Stimulated activated CD4-positive, alpha-beta T cell treated with anti-CD3 and anti-CD28 coated beads, Interleukin-2, amount 100 ng/mL, for 48 hours (primary cell): Measurements from ENCODE around the gene ADAMTS1.
"Not testable (repeated sequence)": the region's sequence is repeated elsewhere in the genome, so short reads cannot be mapped to it uniquely, and the experiment has no call there.

Experiments
- DNase-seq, 2 donors: peaks; one replicate each; pipeline ENCODE4 v3.0.0-alpha.2; 2020

The ADAMTS1 gene

GRCh38 chr21:26845066-26845758 is at the start of gene ADAMTS1:
TSS of gene ADAMTS1 (minus strand) at chr21:26845409. CDS start at chr21:26844954, 455 bp downstream.
- DNase-seq, result no peak

- DNase-seq, result no peak
Observed at GRCh38 chr21:26892151-26892550, 46.9 kb upstream of the ADAMTS1 start.

DNA sequence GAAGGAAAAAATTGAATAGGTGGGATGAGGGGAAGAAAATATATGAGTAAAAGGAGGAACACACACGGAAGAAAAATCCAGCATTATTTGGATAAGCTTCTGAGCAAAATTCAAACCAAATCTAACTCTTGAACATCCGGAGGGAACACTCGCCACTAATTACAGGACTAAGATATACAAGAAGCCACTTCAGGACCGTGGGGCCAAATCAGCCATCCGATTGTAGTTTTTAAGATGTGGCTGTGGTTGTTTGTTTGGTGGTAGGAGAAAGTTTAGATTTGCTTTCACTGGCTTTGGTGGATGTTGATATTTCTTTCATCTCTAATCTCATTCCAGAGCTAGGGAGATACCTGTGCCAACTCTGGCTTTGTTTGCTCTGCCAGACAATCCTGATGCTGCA is 43.7 kb upstream of the ADAMTS1 start:
- no peak for DNase-seq

DNA sequence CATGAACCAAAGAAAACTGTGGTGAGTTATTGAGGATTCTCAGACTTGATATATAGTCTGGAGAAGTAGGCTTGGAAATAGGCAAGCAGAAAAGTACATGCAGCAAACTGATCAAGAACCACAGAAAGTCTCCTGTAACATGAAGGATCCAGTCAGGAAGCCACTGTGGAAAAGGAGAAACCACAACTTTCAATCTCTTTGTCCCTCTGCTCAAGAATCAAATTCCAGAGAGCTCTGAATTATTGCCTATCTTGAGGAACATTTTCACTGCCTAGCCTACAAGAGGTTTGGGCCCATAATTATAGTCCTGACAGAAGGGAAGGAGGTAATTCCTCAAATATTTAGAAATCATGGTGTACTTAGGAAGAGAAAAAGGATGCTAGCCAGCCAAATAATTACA is 43.0 kb upstream of the ADAMTS1 start:
- DNase-seq, result no peak

GRCh38 chr21:26887251-26887650 is 42.0 kb upstream of the ADAMTS1 start:
- DNase-seq, result no peak

- no peak for DNase-seq
Observed at GRCh38 chr21:26884436-26884835, 39.2 kb upstream of the ADAMTS1 start.

GRCh38 chr21:26883768-26884167 is 38.6 kb upstream of the ADAMTS1 start:
- DNase-seq, result no peak

GRCh38 chr21:26881504-26882228 is 36.5 kb upstream of the ADAMTS1 start:
- DNase-seq, result no peak

DNA sequence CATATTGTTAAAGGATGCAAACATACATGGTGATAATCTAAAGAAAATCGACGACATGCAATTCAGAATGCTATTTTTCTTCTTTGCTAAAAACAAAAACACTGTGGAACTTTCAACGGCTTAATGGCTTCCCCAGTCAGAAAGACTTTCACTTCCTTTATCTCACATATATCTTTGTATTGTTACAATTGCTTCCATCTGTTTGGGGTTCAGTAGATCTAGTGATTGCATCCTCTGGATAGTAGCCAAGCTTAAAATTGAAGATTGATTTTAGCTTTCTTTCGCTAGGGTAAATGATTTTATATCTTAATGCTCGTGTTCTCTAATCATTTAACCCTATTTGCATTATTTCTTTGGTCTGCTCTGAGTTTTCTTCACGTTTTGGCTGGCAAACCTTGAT is 31.8 kb upstream of the ADAMTS1 start:
- DNase-seq, result no peak

DNA sequence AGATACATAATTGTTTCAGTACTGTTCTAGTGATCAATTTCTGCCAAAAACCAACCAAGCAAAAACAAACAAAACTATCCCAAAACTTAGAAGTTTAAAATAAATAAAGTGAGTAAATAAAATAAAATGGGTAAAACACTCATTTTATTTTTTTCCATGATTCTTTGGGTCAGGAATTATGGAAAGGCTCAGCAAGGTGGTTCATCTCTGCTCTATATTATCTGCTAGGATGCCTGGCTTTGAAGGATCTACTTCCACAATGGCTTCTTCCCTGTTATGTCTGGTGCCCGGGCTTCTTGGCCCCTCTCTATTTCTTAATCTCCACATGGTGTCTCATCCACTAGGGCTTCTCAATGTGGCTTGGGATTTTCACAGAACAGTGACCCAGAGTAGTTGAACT is 29.1 kb upstream of the ADAMTS1 start:
- no peak for DNase-seq

DNA sequence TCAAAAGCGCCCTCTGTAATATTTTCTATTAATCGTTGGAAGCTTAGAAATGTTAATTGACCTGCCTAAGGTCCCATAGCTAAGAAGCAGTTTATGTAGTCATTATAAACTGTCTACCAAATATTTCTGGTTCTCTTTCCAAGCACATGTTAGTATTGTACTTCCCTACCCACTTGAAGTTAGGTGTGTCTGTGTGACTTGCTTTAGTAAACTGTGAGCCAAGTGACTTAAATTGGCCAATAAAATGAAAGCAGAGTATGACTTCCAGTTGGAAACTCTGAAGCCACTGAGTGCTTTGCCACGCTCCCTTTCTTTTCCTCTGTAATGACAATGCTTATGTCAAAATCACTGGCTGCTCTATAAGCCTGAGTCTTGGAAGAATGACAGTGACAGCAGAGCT is 20.6 kb upstream of the ADAMTS1 start:
- DNase-seq, result no peak

DNA sequence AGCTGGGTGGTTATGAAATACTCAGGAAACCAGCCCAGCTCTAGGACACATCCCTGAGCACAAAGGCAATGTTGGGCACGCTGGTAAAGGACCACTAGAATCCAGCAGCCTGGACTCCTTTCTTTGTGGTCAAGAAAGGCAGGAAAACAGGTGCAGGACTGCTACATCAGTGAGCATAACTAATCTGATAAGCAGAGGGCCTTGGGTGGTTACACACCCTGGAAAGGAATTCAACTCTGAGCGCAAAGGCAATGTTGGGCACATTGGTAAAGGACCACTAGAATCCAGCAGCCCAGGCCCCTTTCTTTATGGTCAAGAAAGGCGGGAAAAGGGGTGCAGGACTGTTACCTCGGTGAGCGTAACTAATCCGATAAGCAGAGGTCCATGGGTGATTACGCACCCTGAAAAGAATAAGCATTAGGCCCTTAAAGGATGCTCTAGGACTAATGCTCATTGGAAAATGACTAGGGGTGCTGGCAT is 11.7 kb upstream of the ADAMTS1 start:
- DNase-seq, result not testable (repeated sequence)

- not testable (repeated sequence) for DNase-seq
Observed at GRCh38 chr21:26854695-26855094, 9.5 kb upstream of the ADAMTS1 start.

- DNase-seq, result no peak
Observed at GRCh38 chr21:26852423-26852822, 7.2 kb upstream of the ADAMTS1 start.

DNA sequence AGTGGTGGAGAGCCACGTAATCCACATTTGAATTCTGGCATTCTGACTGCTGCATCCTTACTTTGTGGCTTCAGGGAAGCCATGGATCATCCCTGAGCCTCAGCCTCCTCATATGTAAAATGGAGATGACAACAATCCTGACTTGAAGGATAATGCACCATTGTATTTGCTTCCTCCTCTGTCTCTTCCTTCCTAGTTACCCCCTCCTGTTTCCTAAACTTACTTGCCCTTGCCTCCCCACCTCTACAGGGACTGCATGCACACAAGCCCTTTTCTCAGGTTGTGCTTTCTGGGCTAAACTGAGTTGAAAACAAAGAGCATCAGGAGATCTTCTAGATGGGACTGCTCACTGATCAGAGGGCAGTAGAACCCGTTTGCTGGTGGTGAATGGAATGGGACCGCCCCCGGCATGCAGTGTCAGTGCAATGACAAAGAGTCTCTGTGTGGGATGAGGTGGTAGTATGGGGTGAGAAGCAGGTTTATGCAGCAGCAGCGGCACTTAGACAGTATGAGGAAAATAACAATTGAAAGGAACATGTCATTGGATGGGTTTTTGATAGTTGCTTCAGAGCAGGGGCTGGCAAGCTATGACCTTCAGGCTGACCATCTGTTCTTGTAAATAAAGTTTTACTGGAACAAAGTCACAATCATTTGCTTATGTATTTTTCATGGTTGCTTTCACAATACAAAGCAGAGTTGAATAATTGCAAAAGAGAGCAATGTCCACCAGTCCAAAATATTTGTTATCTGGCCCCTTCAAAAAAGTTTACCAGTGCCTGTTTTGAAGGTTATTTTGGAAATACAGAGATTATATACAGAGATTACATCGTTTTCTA is 6.1 kb upstream of the ADAMTS1 start:
- DNase-seq, result no peak

GRCh38 chr21:26850116-26850643 is 5.0 kb upstream of the ADAMTS1 start:
- DNase-seq, result no peak

GRCh38 chr21:26849428-26850115 is 4.4 kb upstream of the ADAMTS1 start:
- no peak for DNase-seq

DNA sequence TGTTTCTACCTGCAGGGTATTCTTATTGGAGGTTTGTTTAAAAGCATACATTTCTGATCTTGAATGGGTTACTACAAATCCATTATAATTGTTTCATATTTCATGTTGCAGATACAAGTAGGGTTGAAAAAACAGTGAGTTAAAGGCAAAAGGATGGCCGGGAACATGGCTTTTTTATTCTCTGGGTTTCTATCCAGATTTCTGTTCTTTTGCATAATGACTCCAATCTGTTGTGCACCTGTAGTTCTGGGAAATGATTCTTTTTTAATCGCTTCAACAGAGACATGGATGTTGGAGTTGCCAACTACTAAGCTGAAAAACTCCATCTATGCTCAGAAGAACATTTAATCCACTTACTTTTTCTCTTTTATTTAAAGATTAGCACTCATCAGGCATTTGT is 2.7 kb upstream of the ADAMTS1 start:
- DNase-seq, result no peak

- no peak for DNase-seq
Observed at GRCh38 chr21:26847002-26847401, 1.8 kb upstream of the ADAMTS1 start.

DNA sequence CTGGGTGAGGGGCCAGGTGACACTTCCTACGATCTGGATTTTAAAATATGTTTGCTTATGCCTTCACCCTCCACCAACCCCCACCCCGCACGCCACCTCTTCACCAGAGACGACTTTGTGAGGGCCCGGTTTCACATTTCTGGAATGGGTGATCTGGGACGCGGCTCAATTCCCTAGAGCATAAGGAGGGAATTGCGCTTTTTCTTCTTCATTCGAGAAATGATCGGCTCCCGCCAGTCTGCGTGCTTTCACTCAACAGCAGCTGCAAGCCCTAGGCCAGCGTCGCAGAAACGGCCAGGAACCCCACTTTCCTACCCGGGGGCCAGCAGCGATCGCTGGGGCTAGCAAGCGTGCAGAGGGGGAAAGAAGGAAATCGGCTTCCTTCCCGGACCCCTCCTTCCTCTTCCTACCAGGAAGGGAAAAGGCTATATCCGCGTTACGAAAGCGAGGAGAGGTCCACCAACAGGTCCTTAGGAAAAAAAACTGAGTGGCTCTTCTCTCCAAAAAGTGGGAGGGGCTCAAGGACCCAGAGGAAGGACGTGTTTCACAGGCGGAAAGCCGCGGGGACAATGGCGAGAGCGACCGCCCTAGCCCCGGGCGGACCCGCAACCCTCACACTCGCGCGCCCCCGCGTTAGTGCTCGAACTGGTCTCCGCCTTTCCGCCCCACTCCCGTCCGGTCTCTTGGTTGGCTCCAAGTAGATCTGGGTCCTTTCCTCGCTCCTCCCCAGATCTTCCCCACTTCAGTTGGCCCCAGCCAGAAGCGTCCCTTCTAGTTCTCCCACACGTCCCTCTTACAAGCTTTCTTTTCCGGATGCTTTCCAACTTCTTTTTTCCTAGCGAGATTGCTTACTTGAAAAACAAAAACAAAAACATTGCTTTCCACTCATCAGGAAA is 1.1 kb upstream of the ADAMTS1 start:
- no peak for DNase-seq

- no peak for DNase-seq
Observed at GRCh38 chr21:26845759-26846035, 488 bp upstream of the ADAMTS1 start.
